HG03025 (cell line): ENCODE results near the gene RAF1.
A peak's percentile ranks its signal among the peaks of the same experiment; 100 is the strongest.

Experiments used
- ATAC-seq: cut with Tn5 transposase; IDR thresholded peaks from one replicate; pipeline ENCODE4 v1.9.1; 2021; ENCODE audit warnings: mild to moderate bottlenecking, moderate library complexity; ENCODE audit not compliant: unreplicated experiment, low FRiP score

The RAF1 gene

GRCh38 chr3:12608376-12608775, 55.5 kb downstream of the RAF1 start:
- ATAC-seq: no peak

GRCh38 chr3:12603969-12604368, 59.9 kb downstream of the RAF1 start:
- no peak for ATAC-seq

DNA sequence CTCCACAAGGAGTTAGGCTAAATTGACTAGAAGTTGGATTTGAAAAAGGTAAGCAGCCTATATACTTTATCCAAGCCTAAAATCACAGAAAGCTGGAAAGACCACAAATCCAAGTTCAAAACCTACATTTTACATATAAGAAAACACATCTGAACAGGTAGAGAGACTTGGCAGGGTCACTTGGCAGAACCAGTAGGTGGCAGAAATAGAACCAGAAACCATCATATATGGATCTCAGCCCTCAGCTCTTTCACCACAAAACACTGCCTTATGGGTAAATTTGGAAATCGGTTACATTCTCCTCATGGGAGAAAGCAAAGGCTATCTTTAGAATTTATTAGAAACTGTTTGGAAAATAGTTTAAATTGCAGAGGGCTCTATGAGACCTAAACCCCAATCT, 62.8 kb downstream of the RAF1 start:
- ATAC-seq: no peak

- ATAC-seq: no peak
Observed at GRCh38 chr3:12598890-12599289, 65.0 kb downstream of the RAF1 start.

- ATAC-seq: no peak
Observed at GRCh38 chr3:12593473-12593872, 70.4 kb downstream of the RAF1 start.

DNA sequence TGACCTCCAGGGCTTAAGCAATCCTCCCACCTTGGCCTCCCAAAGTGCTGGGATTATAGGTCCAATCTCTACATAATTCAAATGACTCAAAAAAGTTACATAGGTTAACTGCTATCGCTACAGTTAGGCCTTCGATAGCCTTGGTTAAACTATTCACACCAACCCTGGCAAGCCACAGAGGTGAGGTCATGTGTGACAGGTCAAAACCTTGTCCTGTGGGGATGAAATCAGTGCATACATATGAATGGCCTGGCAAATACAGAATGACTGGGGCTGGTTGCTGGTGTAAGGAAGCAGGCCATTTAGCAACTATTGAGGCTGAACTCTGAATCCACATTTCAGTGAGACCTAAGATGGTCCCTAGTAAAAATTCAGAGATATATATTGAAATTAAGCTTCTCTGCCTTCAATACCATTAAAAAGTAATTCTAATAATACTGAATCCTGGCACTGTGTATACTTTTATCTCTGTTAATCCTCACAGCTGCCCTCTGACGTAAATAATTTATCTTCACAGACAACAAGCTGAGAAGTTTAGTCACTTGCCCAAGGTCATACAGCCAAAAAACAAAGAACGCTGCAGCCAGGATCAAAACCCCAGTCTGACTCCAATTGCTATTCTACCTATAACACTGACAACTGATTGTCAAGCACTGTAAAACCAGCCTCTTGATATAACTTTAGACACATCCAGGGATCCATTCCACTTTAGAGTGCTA, 71.8 kb downstream of the RAF1 start:
- ATAC-seq: no peak

- no peak for ATAC-seq
Observed at GRCh38 chr3:12591456-12591855, 72.5 kb downstream of the RAF1 start.

DNA sequence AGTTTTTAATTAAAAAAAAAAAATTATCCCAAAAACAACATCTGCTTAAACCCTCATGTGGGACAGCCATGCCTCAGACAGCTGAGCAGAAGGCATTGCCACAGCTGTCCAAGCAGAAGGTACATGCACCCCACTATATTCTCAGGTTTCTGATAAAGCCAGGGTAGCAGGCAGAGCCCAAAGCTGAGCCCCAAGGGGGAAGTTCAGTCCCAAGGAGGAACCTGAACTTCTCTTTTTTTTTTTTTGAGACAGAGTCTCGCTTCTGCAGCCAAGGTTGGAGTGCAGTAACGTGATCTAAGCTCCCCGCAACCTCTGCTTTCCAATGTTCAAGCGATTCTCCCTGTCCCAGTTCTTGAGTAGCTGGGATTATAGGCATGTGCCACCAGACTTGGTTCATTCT, 73.8 kb downstream of the RAF1 start:
- no peak for ATAC-seq

GRCh38 chr3:12588039-12589009, 75.6 kb downstream of the RAF1 start:
- no peak for ATAC-seq

GRCh38 chr3:12586403-12586802, 77.5 kb downstream of the RAF1 start:
- no peak for ATAC-seq

- peak; percentile 51 for ATAC-seq
Observed at GRCh38 chr3:12585970-12586369, 77.9 kb downstream of the RAF1 start.

GRCh38 chr3:12585181-12585580, 78.7 kb downstream of the RAF1 start:
- no peak for ATAC-seq

DNA sequence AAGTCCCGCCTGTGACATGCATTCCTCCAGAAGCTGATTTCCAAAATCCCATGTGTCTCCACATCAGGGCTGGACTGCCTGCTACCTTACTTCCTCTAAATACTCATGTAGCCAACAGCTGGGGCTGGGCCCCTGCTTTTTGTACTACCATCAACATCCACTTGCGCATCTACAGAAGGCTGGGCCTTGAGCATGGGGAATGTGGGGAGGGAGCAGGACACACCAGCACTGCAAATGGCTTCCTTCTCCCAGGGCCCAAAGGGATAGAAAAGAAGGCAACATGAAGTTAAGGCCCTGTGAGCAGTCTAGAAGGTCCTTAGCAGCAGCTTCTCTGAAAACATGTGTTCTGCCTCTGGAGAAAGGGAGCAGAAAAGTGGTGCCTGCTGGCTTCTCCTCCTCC, 79.8 kb downstream of the RAF1 start:
- no peak for ATAC-seq

GRCh38 chr3:12583280-12583679, 80.6 kb downstream of the RAF1 start:
- ATAC-seq: no peak

GRCh38 chr3:12582730-12583129, 81.2 kb downstream of the RAF1 start:
- ATAC-seq: no peak

DNA sequence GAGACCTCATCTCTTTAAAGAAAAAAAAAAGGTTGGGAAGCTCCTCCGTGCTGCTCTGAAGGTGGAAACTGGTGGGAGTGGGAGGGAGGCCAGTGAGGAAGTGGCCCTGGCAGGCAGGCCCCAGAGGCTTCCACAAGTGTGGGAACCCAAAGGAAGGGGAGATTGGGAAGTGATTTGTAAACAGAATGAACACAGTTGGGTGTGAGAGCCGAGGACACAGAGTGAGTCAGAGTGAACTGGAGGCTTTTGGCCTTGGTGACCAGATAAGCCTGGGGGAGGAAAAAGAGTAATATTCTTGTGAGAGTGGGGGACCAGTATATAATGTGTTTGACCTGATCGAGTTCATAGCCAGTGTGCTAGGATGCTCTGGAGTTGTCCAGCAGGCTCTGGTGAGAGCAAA, 84.0 kb downstream of the RAF1 start:
- ATAC-seq: no peak

DNA sequence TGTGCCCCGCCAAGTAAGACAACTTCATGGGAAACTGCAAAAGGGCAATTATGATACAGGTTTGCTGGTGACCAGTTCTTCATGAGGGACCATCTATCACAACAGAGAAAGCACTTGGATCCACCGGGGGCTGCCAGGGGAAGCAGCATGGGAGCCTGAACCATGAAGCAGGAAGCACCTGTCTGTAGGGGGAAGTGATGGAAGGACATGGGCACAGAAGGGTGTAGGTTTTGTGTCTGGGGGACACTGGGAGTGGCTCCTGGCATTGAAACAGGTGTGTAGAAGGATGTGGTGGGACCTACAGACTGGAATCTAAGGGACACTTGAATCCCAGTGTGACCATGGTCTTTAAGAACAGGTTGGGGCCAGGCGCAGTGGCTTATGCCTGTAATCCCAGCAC, 84.5 kb downstream of the RAF1 start:
- ATAC-seq: no peak

- ATAC-seq: no peak
Observed at GRCh38 chr3:12578742-12579141, 85.2 kb downstream of the RAF1 start.

- ATAC-seq: no peak
Observed at GRCh38 chr3:12577379-12577778, 86.5 kb downstream of the RAF1 start.

DNA sequence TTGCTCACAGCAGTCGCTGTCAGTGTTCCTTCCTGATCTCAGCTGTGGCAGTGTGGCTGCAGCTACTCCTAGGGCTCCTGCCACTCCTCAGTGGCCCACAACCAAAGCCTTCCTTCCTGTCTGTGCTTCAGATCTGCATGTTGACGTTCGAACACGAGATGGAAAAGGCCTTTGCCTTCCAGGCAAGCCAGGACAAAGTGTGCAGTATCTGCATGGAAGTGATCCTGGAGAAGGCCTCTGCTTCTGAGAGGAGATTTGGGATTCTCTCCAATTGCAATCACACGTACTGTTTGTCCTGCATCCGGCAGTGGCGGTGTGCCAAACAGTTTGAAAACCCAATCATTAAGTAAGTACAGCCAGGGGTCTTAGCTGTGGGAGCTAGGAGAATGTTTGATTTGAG, 89.3 kb downstream of the RAF1 start:
- no peak for ATAC-seq

DNA sequence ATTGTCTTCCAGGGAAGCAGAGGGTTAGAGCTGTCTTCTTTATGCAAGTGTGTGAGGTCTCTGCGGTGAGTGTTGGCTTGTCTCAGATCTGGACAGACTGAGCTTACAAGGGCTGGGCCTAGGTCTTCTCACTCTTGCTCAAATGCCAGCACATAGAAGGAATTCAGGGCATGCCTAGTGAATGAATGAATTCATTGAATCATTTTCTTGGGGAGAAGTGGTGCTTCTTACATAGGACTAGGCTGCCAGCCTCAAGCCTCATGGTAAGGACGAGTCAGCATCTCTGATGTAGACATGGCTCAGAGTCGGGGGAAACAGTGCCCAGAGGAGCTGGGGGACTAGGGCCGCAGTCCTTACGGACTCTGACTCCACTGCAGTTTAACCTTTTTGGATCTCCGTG, 89.8 kb downstream of the RAF1 start:
- ATAC-seq: no peak

GRCh38 chr3:12571986-12572385, 91.9 kb downstream of the RAF1 start:
- ATAC-seq: no peak
